HG02852 (cell line): Measurements from ENCODE around the gene GPAT3.
"Not testable (repeated sequence)": the region's sequence is repeated elsewhere in the genome, so short reads cannot be mapped to it uniquely, and the experiment has no call there.

Source experiments
- ATAC-seq: cut with Tn5 transposase; IDR thresholded peaks from one replicate; pipeline ENCODE4 v1.9.1; 2021; ENCODE audit warnings: mild to moderate bottlenecking, moderate library complexity; ENCODE audit not compliant: unreplicated experiment

Gene GPAT3

DNA sequence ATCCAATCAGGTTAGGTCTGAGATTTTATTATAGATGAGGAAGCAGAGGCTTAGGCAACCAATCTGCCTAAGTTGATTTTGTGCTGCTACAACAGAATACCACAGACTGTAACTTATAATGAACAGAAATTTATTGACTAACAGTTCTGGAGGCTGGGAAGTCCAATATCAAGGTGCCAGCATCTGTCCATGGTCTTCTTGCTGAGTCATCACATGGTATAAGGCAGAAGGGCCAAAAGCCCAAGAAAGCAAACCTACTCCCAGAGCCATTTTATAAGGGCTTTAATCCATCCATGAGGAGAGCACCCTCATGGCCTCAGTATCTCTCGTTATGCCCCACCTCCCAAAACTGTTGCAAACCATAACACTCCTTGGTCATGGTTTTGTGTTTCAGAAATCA, 55.8 kb downstream of the GPAT3 start:
- ATAC-seq, result no peak

DNA sequence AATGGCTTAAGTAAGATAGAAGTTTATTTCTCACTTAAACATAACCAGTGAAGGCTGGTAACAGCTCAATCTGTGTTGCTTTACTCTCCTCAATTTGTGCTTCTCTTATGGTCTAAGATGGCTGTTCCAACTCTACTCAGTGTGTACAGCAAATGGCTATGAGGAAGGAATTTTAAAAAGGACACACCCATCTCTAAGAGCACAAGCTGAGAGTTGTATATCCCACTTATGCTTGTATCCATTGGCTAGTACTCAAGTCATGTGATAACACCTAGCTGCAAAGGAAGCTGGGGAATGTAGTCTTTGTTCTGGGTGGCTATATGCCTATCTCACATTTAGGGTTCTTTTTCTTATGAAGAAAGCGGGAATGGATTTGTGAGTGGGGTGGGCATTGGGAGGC, 63.3 kb downstream of the GPAT3 start:
- no peak for ATAC-seq

DNA sequence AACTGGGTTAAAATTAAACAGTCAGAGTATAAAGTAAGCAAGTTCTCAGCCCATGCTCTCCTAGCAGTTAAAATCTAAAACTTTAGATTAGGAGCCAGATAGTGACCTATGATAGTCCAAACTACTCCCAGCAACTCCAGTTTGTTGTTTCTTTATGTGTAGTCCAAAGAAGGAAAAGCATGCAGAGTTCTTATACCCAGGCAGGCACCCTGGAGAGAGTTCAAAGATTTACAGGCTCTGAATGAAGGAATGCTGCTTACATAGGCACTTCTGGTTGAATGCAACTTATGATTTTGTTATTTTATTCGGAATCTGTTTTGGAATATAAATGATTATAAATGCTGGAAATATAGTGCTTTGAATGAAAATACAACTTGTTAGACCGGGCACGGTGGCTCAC, 67.2 kb downstream of the GPAT3 start:
- no peak for ATAC-seq

- no peak for ATAC-seq
Measured at GRCh38 chr4:83604321-83604720, 68.4 kb downstream of the GPAT3 start.

GRCh38 chr4:83605210-83605609, 69.3 kb downstream of the GPAT3 start:
- ATAC-seq, result peak; percentile 9

- peak; percentile 64 for ATAC-seq
Measured at GRCh38 chr4:83605744-83606172, 69.8 kb downstream of the GPAT3 start.

DNA sequence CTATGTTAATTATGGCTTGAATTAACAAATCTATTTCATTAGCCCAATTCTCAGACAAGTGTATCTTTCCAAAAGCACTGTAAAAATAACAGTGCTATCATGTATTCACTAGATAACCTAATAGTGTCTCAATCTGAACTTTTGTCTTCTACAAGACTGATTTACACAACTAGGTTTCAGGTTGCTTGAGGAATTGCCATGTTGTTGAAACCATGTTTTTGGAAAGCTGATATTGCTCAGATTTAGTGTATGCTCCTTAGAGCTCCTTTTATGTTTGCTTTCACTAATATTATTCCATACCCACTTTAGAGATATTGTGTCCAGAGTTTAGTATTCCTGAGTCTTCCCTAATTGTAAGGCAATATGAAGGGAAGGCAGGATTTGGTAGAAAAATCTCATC, 70.6 kb downstream of the GPAT3 start:
- no peak for ATAC-seq

DNA sequence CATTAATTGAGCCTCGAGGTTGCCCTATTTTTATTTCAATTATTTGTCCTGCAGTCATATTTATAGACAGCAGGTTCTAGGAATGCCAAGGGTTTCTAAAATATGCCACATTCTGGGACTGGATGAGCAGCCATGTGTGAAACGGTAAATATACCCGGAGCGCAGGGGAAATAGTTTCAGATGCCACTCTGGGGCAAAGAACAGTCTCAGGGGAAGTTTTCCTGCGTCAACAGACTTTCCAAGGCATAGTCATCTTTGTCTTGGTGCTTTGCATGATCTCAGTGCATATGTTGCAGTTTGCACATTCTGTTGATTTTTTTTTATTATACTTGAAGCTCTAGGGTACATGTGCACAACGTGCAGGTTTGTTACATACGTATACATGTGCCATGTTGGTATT, 71.0 kb downstream of the GPAT3 start:
- ATAC-seq, result no peak

DNA sequence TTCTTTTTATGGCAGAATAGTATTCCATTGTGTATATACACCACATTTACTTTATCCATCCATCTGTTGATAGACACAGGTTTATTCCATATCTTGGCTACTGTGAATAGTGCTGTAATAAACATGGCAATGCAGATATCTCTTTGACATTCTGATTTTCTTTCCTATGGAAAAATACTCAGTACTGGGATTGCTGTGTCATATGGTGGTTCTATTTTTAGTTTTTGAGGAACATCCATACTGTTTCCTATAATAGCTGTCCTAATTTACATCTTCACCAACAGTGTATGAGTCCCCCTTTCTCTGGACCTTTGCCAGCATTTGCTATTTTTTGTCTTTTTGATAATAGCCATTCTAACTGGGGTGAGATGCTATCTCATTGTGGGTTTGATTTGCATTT, 73.5 kb downstream of the GPAT3 start:
- no peak for ATAC-seq

DNA sequence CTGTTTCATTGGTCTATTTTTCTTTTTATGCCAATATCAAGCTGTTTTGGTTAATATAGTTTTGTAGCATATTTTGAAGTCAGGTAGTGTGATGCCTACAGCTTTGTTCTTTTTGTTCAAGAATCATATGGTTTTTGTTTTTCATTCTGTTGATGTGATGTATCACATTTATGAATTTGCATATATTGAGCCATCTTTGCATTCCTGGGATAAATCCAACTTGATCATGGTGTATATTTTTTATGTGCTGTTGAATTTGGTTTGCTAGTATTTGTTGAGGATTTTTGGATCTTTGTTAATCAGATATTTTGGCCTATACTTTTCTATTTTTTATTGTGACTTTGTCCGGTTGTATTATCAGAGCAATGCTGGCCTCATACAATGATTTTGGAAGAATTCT, 74.8 kb downstream of the GPAT3 start:
- no peak for ATAC-seq

DNA sequence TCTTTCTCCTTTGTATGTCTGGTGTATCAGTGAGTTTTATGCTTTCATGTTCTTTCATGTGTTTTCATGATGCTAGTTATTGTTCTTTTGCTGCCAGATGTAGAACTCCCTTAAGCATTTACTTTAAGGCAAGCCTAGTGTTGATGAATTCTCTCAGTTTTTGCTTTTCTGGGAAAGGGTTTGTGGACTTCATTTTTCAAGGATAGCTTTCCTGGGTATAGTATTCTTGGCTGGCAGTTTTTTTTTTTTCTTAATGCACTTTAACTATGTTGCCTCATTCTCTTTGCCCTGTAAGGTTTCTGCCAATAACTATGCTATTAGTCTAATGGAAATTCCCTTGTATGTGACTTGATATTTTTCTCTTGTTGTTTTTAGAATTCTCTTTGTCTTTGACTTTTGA, 77.1 kb downstream of the GPAT3 start:
- ATAC-seq, result no peak

- no peak for ATAC-seq
Measured at GRCh38 chr4:83613994-83614393, 78.1 kb downstream of the GPAT3 start.

DNA sequence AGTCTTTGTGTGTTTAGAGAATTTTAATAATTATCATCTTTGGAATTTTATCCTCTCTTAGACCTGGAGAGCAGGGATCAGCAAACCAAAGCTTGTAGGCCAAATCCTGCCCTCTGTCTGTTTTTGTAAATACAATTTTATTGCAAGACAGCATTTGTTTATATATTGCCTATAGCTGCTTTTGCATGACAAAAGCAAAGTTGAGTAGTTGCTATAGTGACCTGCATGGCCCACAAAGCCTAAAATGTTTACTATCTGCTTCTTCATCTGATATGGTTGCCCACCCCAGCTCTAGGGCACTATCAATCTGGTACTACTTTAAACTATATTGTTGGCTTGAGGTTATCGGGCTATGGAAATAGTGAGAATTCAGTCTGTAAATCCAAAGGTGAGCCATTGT, 80.3 kb downstream of the GPAT3 start:
- no peak for ATAC-seq

- no peak for ATAC-seq
Measured at GRCh38 chr4:83617371-83618035, 81.6 kb downstream of the GPAT3 start.

GRCh38 chr4:83618431-83618830, 82.5 kb downstream of the GPAT3 start:
- ATAC-seq, result no peak

DNA sequence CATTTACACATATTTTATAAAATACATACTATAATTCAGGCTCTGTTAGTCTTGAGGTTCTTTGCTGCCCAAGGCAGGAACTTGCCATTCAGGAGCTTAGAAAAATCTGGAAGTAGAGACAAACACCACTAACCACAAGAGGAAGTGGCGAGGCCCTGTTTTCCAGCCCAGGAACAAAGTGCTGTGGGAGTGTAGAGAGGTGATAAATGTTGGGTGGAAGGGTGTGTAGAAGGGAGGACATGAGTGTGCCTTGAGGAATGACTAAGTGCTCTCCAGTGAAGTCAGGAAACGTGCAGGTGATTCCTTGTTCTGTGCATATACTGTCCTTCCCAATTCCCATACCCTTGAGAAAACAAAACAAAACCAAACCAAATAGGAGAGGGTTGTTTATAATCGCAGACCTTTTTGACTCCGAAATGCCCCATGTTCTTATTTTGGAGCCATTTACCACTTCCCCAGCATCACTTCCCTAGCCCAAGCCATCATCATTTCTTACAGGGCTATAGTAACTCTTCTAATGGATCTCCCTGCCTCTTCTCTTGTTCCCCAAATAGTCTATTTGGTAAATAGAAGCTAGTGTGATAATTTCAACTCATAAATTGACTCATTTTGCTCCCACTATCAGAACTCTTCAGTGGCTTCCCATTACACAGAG, 83.2 kb downstream of the GPAT3 start:
- no peak for ATAC-seq

DNA sequence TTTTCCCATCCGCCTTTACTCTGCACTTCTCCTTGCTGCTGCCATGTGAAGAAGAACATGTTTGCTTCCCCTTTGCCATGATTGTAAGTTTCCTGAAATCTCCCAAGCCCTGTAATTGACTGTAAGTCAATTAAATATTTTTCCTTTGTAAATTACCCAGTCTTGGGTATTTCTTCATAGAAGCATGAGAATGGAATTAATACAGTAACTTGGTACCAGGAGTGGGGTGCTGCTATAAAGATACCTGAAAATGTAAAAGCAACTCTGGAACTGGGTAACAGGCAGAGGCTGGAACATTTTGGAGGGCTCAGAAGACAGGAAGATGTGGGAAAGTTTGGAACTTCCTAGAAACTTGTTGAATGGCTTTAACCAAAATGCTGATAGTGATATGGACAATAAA, 86.2 kb downstream of the GPAT3 start:
- not testable (repeated sequence) for ATAC-seq

- ATAC-seq, result no peak
Measured at GRCh38 chr4:83625821-83626220, 89.9 kb downstream of the GPAT3 start.

GRCh38 chr4:83626245-83626836, 90.4 kb downstream of the GPAT3 start:
- ATAC-seq, result no peak

GRCh38 chr4:83629945-83630721, 94.2 kb downstream of the GPAT3 start:
- no peak for ATAC-seq

DNA sequence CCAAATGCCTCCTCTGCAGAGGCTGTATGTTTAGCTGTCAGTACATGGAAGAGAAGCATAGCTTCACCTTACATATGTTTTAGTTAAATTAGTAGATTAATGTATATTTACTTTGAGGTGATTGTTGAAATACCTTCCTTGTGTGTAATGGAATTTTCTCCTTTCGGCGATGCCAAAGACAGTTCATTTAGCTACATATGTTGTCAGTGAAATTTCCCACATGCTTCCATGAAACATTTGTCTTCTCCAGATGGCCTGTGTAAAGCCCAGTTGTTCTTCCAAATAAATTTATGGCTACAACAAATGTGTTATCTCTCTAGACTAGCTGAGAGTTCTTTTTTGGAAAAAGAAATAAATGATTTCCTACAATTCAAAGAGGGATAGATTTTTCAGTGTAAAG, 95.2 kb downstream of the GPAT3 start:
- no peak for ATAC-seq

- no peak for ATAC-seq
Measured at GRCh38 chr4:83636930-83637329, 101.0 kb downstream of the GPAT3 start.
